Peyer's patch (tissue), 4 donors: ENCODE results near the gene PARD3B. TPM values are rescaled to one million over a fixed set of nuclear protein-coding genes. Genes with fewer than 3 reads are reported as not detected.
A peak's percentile ranks its signal among the peaks of the same experiment; 100 is the strongest.

Source experiments
- DNase-seq, 3 donors: peaks; one replicate each; pipeline ENCODE4 v3.0.0-alpha.2; 2017 to 2019
- H3K27ac ChIP-seq, 4 donors: fragments of 200-600 bp; sonication (generic); one replicate each; pipeline ENCODE4 v1.5.1; 2016 to 2019
- H3K27me3 ChIP-seq, 2 donors: fragments of 200-600 bp; sonication (generic); one replicate each; pipeline ENCODE4 v1.5.1; 2019
- H3K36me3 ChIP-seq, 3 donors: fragments of 200-600 bp; sonication (generic); one replicate each; pipeline ENCODE4 v1.5.1; 2016 to 2019
- H3K4me1 ChIP-seq, 4 donors: fragments of 200-600 bp; sonication (generic); one replicate each; pipeline ENCODE4 v1.5.1; 2016 to 2019
- H3K4me3 ChIP-seq, 4 donors: fragments of 200-600 bp; sonication (generic); 1 replicate in 3 of 4; 2 replicates in 1 of 4; pipeline ENCODE4 v1.5.1; 2016 to 2019; ENCODE audit warnings: mild to moderate bottlenecking in 1 of 4
- H3K9me3 ChIP-seq, 4 donors: fragments of 200-600 bp; sonication (generic); one replicate each; pipeline ENCODE4 v1.5.1; 2016 to 2019; ENCODE audit warnings: mild to moderate bottlenecking in 1 of 4
- CTCF ChIP-seq, 6 experiments: fragments of 450-650 bp in 4 of 6; fragments of 200-600 bp in 2 of 6; sonication (generic) in 1 of 6; IDR thresholded peaks; one replicate each; pipeline ENCODE4 v1.5.1; 2017 to 2019; ENCODE audit warnings: antibody characterized with exemption in 6 of 6, mild to moderate bottlenecking in 3 of 6, moderate library complexity in 1 of 6
- POLR2A ChIP-seq, 2 donors: fragments of 450-650 bp; IDR thresholded peaks; one replicate each; pipeline ENCODE4 v1.5.1; 2017; ENCODE audit warnings: antibody characterized with exemption in 2 of 2, mild to moderate bottlenecking in 2 of 2, moderate library complexity in 2 of 2
- total RNA-seq, 4 donors: library from RNA; depleted of rRNA; stranded (reverse); fragments of >200 nt; gene quantifications; one replicate each; pipeline ENCODE4 v1.1.0, GENCODE V29; 2016

Gene PARD3B
- 10 to 100 TPM; 19.6 to 52.0 (median 40.6) TPM for total RNA-seq

- no peaks in the 10 kb centered on the region for H3K27me3 ChIP-seq
- no peaks in the 10 kb centered on the region for H3K36me3 ChIP-seq
- DNase-seq, result peak in 2 of 3 donors; percentile 68 to 84
- H3K4me3 ChIP-seq, result peak within 1 kb of the TSS; percentile 47 to 89 (median 66)
- H3K27ac ChIP-seq, result peak within 1 kb of the TSS; percentile 64 to 89 (median 85)
- H3K4me1 ChIP-seq, result peaks cover 0 to 13% (median 0%) of the 10 kb centered on the region in 4 donors
- TF ChIP-seq CTCF (IDR thresholded peaks at IDR 0.05) (no peak), POLR2A (IDR thresholded peaks at IDR 0.05) (peak in 1 of 2 donors; percentile 46)
- no peaks in the 10 kb centered on the region for H3K9me3 ChIP-seq
Measured at GRCh38 chr2:204544961-204545860, at the start of gene PARD3B. TSS of gene PARD3B (plus strand) at chr2:204545475. CDS start at chr2:204546000, 525 bp downstream.

- Histone ChIP-seq H3K36me3 (no peaks in the 10 kb centered on the region), H3K27me3 (no peaks in the 10 kb centered on the region), H3K9me3 (no peaks in the 10 kb centered on the region), H3K4me3 (no peak overlapping the region), H3K4me1 (no peaks in the 10 kb centered on the region), H3K27ac (no peak overlapping the region)
- TF ChIP-seq CTCF (IDR thresholded peaks at IDR 0.05) (no peak), POLR2A (IDR thresholded peaks at IDR 0.05) (no peak)
- no peak for DNase-seq
Measured at GRCh38 chr2:204496779-204497178, 48.5 kb upstream of the PARD3B start.

GRCh38 chr2:204497855-204498254 is 47.4 kb upstream of the PARD3B start:
- Histone ChIP-seq H3K4me3 (no peak overlapping the region), H3K36me3 (no peaks in the 10 kb centered on the region), H3K27me3 (no peaks in the 10 kb centered on the region), H3K27ac (no peak overlapping the region), H3K4me1 (no peaks in the 10 kb centered on the region), H3K9me3 (no peaks in the 10 kb centered on the region)
- TF ChIP-seq CTCF (IDR thresholded peaks at IDR 0.05), result no peak
- no peak for TF ChIP-seq POLR2A (IDR thresholded peaks at IDR 0.05)
- no peak for DNase-seq

- H3K4me1 ChIP-seq, result no peaks in the 10 kb centered on the region
- TF ChIP-seq CTCF (IDR thresholded peaks at IDR 0.05) (no peak), POLR2A (IDR thresholded peaks at IDR 0.05) (no peak)
- H3K27me3 ChIP-seq, result no peaks in the 10 kb centered on the region
- H3K36me3 ChIP-seq, result no peaks in the 10 kb centered on the region
- DNase-seq, result no peak
- H3K27ac ChIP-seq, result no peak overlapping the region
- H3K4me3 ChIP-seq, result no peak overlapping the region
- H3K9me3 ChIP-seq, result no peaks in the 10 kb centered on the region
Measured at GRCh38 chr2:204498291-204498690, 47.0 kb upstream of the PARD3B start.

GRCh38 chr2:204503869-204504268 is 41.4 kb upstream of the PARD3B start:
- DNase-seq, result no peak
- no peaks in the 10 kb centered on the region for H3K9me3 ChIP-seq
- no peaks in the 10 kb centered on the region for H3K36me3 ChIP-seq
- no peak overlapping the region for H3K27ac ChIP-seq
- H3K4me1 ChIP-seq, result peaks cover 0 to 8% (median 0%) of the 10 kb centered on the region in 4 donors
- no peak overlapping the region for H3K4me3 ChIP-seq
- TF ChIP-seq POLR2A (IDR thresholded peaks at IDR 0.05) (no peak), CTCF (IDR thresholded peaks at IDR 0.05) (no peak)
- no peaks in the 10 kb centered on the region for H3K27me3 ChIP-seq
